ENCODE results near the gene PLD6.
"Not testable (repeated sequence)": the region's sequence is repeated elsewhere in the genome, so short reads cannot be mapped to it uniquely, and the experiment has no call there.

The PLD6 gene, protein sequence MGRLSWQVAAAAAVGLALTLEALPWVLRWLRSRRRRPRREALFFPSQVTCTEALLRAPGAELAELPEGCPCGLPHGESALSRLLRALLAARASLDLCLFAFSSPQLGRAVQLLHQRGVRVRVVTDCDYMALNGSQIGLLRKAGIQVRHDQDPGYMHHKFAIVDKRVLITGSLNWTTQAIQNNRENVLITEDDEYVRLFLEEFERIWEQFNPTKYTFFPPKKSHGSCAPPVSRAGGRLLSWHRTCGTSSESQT

DNA sequence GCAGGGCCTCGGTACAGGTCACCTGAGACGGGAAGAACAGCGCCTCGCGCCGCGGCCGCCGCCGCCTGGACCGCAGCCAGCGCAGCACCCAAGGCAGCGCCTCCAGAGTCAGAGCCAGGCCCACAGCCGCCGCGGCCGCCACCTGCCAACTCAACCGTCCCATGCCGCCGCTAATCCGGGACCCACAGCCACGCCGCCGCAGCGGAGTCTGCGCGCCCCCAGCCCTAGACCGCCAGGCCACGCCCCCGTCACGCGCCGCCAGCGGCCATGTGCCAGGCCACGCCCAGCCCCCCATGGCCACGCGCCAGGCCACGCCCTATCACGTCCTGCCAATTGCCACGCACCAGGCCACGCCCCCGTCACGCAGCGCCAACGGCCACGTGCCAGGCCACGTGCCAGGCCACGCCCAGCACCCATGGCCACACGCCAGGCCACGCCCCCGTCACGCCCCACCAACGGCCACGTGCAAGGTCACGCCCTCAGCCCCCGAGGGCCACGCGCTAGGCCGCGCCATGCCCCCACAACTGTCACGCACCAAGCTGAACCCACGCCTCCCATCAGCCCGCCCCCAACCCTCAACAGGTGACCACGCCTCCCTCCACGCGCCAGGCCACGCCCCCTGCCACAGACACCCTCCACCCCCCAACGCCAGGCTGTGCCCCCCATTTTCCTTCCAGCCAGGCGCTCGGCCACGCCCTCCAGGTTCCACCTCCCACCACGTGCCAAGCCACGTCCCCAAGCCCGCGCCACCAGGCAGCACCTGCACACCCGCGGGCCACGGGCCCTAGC is at the start of gene PLD6:
Gene PLD6 (minus strand): TSS at position 210 of the 789 bp plus-strand sequence. CDS start 47 bp downstream, at position 163.
- H3K27me3 ChIP-seq (ENCODE audit: low read depth, low read length) = no peaks in the 10 kb centered on the region
- H3K27ac ChIP-seq (ENCODE audit: low read length) = peak within 1 kb of the TSS; percentile 23
- H3K4me1 ChIP-seq (ENCODE audit: control insufficient read depth in 1 of 2, insufficient read depth in 2 of 2, low read length in 2 of 2) = peaks cover 12 to 49% of the 10 kb centered on the region in 2 donors
- H3K4me3 ChIP-seq (ENCODE audit: low read depth in 1 of 2, low read length in 2 of 2) = peak within 1 kb of the TSS; percentile 57 to 90
- H3K36me3 ChIP-seq (ENCODE audit: control insufficient read depth in 1 of 2, insufficient read depth in 2 of 2, low read length in 2 of 2) = peaks cover 0 to 8% of the 10 kb centered on the region in 2 donors
- H3K9me3 ChIP-seq (ENCODE audit: control insufficient read depth in 1 of 2, low read length in 2 of 2) = no peaks in the 10 kb centered on the region

DNA sequence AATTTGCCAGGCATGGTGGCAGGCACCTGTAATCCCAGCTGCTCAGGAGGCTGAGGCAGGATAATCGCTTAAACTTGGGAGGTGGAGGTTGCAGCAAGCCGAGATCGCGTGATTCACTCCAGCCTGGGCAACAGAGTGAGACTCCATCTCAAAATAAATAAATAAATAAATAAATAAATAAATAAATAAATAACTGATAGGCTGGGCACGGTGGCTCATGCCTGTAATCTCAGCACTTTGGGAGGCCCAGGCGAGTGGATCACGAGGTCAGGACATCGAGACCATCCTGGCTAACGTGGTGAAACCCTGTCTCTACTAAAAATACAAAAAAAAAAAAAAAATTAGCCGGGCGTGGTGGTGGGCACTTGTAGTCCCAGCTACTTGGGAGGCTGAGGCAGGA is 49.6 kb upstream of the PLD6 start:
- not testable (repeated sequence) for H3K9me3 ChIP-seq (ENCODE audit: control insufficient read depth in 1 of 2, low read length in 2 of 2); H3K4me1 ChIP-seq (ENCODE audit: control insufficient read depth in 1 of 2, insufficient read depth in 2 of 2, low read length in 2 of 2); H3K27ac ChIP-seq (ENCODE audit: low read length); H3K4me3 ChIP-seq (ENCODE audit: low read depth in 1 of 2, low read length in 2 of 2); H3K27me3 ChIP-seq (ENCODE audit: low read depth, low read length)
- H3K36me3 ChIP-seq (ENCODE audit: control insufficient read depth in 1 of 2, insufficient read depth in 2 of 2, low read length in 2 of 2) = peaks cover 47 to 78% of the 10 kb centered on the region in 2 donors

DNA sequence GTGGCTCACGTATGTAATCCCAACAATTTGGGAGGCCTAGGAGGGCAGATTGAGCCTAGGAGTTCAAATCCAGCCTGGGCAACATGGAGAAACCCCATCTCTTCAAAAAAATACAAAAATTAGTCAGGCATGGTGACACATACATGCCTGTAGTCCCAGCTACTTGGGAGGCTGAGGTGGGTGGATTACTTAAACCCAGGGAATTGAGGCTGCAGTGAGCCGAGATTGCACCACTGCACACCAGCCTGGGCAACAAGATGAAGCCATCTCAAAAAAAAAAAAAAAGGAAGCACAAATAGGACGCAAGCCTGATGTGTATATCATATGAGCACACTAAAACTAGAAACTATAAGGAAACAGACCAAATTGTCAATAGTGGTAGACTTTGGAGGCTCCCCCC is 47.9 kb upstream of the PLD6 start:
- H3K4me3 ChIP-seq (ENCODE audit: low read depth in 1 of 2, low read length in 2 of 2) = no peak overlapping the region
- no peaks in the 10 kb centered on the region for H3K9me3 ChIP-seq (ENCODE audit: control insufficient read depth in 1 of 2, low read length in 2 of 2)
- H3K27ac ChIP-seq (ENCODE audit: low read length) = no peak overlapping the region
- H3K27me3 ChIP-seq (ENCODE audit: low read depth, low read length) = no peaks in the 10 kb centered on the region
- H3K4me1 ChIP-seq (ENCODE audit: control insufficient read depth in 1 of 2, insufficient read depth in 2 of 2, low read length in 2 of 2) = no peaks in the 10 kb centered on the region
- H3K36me3 ChIP-seq (ENCODE audit: control insufficient read depth in 1 of 2, insufficient read depth in 2 of 2, low read length in 2 of 2) = peaks cover 34 to 64% of the 10 kb centered on the region in 2 donors

DNA sequence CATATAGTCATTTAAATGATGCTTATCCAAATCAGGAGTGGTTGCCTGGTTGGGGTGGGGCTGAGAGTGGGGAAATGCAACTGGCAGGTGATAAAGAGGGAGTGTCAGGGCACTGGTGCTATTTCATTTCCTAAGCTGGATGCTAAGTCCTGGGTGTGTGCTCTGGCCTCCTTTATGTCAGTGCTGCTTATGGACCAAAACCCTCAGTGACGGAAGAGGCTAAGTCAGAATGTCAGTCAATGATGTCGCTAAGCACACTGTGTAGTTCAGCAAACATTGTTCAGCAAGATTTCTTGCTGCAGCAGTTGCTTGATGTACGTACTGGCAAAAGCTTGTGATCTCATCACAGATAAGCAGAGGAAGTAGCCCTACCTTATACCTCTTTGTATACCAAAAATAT is 47.3 kb upstream of the PLD6 start:
- H3K4me3 ChIP-seq (ENCODE audit: low read depth in 1 of 2, low read length in 2 of 2) = no peak overlapping the region
- H3K4me1 ChIP-seq (ENCODE audit: control insufficient read depth in 1 of 2, insufficient read depth in 2 of 2, low read length in 2 of 2) = no peaks in the 10 kb centered on the region
- H3K27ac ChIP-seq (ENCODE audit: low read length) = no peak overlapping the region
- no peaks in the 10 kb centered on the region for H3K27me3 ChIP-seq (ENCODE audit: low read depth, low read length)
- peaks cover 33 to 64% of the 10 kb centered on the region in 2 donors for H3K36me3 ChIP-seq (ENCODE audit: control insufficient read depth in 1 of 2, insufficient read depth in 2 of 2, low read length in 2 of 2)
- H3K9me3 ChIP-seq (ENCODE audit: control insufficient read depth in 1 of 2, low read length in 2 of 2) = no peaks in the 10 kb centered on the region

DNA sequence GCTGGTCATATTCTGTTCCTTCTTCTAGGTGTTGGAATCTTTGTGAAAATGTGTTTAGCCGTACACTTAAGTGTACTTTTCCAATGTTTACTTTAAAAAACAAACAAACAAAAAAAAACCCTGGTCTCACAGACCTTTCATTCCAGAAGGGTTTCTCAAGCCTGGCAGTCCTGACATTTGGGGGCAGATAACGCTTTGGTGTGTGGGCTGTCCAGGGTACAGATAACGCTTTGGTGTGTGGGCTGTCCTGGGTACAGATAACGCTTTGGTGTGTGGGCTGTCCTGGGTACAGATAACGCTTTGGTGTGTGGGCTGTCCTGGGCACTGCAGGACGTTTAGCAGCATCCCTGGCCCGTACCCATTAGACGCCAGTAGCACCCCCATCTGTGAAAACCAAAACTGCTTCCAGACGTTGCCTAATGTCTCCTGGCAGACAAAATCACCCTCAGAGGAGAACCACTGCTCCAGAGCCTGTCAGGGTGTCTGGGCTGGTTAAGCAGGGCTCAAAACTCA is 46.1 kb upstream of the PLD6 start:
- Histone ChIP-seq H3K4me3 (ENCODE audit: low read depth in 1 of 2, low read length in 2 of 2) (no peak overlapping the region), H3K9me3 (ENCODE audit: control insufficient read depth in 1 of 2, low read length in 2 of 2) (no peaks in the 10 kb centered on the region), H3K27ac (ENCODE audit: low read length) (no peak overlapping the region), H3K4me1 (ENCODE audit: control insufficient read depth in 1 of 2, insufficient read depth in 2 of 2, low read length in 2 of 2) (no peaks in the 10 kb centered on the region), H3K36me3 (ENCODE audit: control insufficient read depth in 1 of 2, insufficient read depth in 2 of 2, low read length in 2 of 2) (peaks cover 37 to 64% of the 10 kb centered on the region in 2 donors), H3K27me3 (ENCODE audit: low read depth, low read length) (no peaks in the 10 kb centered on the region)

DNA sequence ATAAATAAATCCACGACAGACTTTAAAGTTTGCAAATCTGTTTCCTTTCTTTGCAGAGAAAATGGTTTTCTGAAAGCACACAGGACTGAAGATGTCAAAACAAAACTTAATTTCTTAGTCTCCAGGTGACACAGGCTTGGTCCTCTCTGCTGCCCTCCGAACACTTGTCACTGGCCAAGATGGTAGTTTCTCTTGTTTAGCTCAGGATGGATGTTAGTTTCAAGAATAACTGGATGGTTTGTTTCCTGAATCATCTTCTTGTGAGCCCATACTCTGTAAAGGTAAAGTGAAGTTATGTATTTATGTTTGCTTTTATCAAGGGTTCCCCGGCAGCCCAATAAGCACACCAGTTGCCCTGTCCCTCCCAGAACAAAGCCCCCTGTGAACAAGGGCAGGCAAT is 40.7 kb upstream of the PLD6 start:
- Histone ChIP-seq H3K4me1 (ENCODE audit: control insufficient read depth in 1 of 2, insufficient read depth in 2 of 2, low read length in 2 of 2) (no peaks in the 10 kb centered on the region), H3K4me3 (ENCODE audit: low read depth in 1 of 2, low read length in 2 of 2) (no peak overlapping the region), H3K27me3 (ENCODE audit: low read depth, low read length) (no peaks in the 10 kb centered on the region), H3K36me3 (ENCODE audit: control insufficient read depth in 1 of 2, insufficient read depth in 2 of 2, low read length in 2 of 2) (peaks cover 26 to 40% of the 10 kb centered on the region in 2 donors), H3K9me3 (ENCODE audit: control insufficient read depth in 1 of 2, low read length in 2 of 2) (no peaks in the 10 kb centered on the region), H3K27ac (ENCODE audit: low read length) (no peak overlapping the region)

DNA sequence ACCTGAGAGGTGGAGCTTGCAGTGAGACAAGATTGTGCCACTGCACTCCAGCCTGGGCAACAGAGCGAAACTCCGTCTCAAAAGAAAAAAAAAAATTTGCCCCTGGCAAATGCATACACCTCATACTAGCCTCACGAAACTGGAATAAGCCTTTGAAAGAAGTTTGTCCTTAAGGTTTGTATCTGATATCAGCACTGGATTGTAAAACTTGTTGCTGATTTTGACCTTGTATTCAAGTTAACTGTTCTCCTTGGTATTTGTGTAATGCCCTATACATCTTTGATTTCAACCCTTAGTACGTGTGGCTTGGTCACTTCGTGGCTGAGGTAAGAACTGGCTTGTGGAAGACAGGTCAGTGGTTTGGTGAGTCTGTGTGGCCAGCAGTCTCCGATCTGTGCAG is 37.0 kb upstream of the PLD6 start:
- Histone ChIP-seq H3K27ac (ENCODE audit: low read length) (no peak overlapping the region), H3K4me1 (ENCODE audit: control insufficient read depth in 1 of 2, insufficient read depth in 2 of 2, low read length in 2 of 2) (no peaks in the 10 kb centered on the region), H3K9me3 (ENCODE audit: control insufficient read depth in 1 of 2, low read length in 2 of 2) (no peaks in the 10 kb centered on the region), H3K4me3 (ENCODE audit: low read depth in 1 of 2, low read length in 2 of 2) (no peak overlapping the region), H3K36me3 (ENCODE audit: control insufficient read depth in 1 of 2, insufficient read depth in 2 of 2, low read length in 2 of 2) (peaks cover 21 to 25% of the 10 kb centered on the region in 2 donors), H3K27me3 (ENCODE audit: low read depth, low read length) (no peaks in the 10 kb centered on the region)

DNA sequence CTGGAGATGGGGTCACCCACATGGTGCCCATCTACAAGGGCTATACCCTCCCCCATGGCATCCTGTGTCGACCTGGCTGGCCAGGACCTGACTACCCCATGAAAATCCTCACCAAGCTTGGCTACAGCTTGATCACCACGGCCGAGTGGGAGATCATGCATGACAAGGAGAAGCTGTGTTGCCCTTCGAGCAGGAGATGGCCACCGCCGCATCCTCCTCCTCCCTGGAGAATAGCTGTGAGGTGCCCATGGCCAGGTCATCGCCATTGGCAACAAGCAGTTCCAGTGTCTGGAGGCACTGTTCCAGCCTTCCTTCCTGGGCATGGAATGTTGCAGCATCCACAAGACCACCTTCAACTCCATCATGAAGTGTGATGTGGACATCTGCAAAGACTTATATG is 36.1 kb upstream of the PLD6 start:
- Histone ChIP-seq H3K4me1 (ENCODE audit: control insufficient read depth in 1 of 2, insufficient read depth in 2 of 2, low read length in 2 of 2) (no peaks in the 10 kb centered on the region), H3K36me3 (ENCODE audit: control insufficient read depth in 1 of 2, insufficient read depth in 2 of 2, low read length in 2 of 2) (peaks cover 11 to 18% of the 10 kb centered on the region in 2 donors), H3K9me3 (ENCODE audit: control insufficient read depth in 1 of 2, low read length in 2 of 2) (no peaks in the 10 kb centered on the region), H3K4me3 (ENCODE audit: low read depth in 1 of 2, low read length in 2 of 2) (no peak overlapping the region), H3K27ac (ENCODE audit: low read length) (no peak overlapping the region), H3K27me3 (ENCODE audit: low read depth, low read length) (no peaks in the 10 kb centered on the region)

DNA sequence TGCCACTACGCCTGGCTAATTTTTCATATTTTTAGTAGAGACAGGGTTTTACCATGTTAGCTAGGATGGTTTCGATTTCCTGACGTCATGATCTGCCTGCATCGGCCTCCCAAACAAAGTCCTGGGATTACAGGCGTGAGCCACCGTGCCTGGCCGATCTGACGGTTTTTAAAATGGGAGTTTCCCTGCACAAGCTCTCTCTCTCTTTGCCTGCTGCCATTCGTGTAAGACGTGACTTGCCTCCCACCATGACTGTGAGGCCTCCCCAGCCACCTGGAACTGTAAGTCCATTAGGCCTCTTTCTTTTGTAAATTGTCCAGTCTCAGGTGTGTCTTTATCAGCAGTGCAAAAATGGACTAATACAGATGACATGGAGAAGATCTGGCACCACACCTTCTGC is 35.5 kb upstream of the PLD6 start:
- Histone ChIP-seq H3K36me3 (ENCODE audit: control insufficient read depth in 1 of 2, insufficient read depth in 2 of 2, low read length in 2 of 2) (peaks cover 5 to 18% of the 10 kb centered on the region in 2 donors), H3K4me1 (ENCODE audit: control insufficient read depth in 1 of 2, insufficient read depth in 2 of 2, low read length in 2 of 2) (no peaks in the 10 kb centered on the region), H3K27ac (ENCODE audit: low read length) (no peak overlapping the region), H3K9me3 (ENCODE audit: control insufficient read depth in 1 of 2, low read length in 2 of 2) (no peaks in the 10 kb centered on the region), H3K4me3 (ENCODE audit: low read depth in 1 of 2, low read length in 2 of 2) (no peak overlapping the region), H3K27me3 (ENCODE audit: low read depth, low read length) (no peaks in the 10 kb centered on the region)

DNA sequence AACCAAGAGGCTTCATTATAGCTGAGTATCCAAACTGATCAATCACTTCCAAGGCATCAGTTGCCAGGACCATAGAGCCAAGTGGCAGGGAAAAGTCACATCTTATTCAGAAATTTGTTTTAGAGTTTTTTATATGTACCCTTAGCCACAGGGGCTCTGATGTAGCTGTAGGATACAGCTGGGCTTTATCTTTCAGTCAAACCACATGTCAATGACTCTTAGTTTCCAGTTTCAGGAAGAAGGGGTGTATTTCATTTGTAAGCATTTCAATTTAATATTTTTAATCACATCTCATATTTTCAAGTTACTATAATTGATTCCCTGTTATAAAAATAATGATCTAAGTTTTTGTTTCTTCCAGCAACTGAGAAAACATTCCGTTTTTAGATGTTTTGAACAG is 33.7 kb upstream of the PLD6 start:
- H3K27ac ChIP-seq (ENCODE audit: low read length) = no peak overlapping the region
- H3K4me1 ChIP-seq (ENCODE audit: control insufficient read depth in 1 of 2, insufficient read depth in 2 of 2, low read length in 2 of 2) = peaks cover 6 to 16% of the 10 kb centered on the region in 2 donors
- H3K4me3 ChIP-seq (ENCODE audit: low read depth in 1 of 2, low read length in 2 of 2) = no peak overlapping the region
- H3K9me3 ChIP-seq (ENCODE audit: control insufficient read depth in 1 of 2, low read length in 2 of 2) = no peaks in the 10 kb centered on the region
- H3K27me3 ChIP-seq (ENCODE audit: low read depth, low read length) = no peaks in the 10 kb centered on the region
- H3K36me3 ChIP-seq (ENCODE audit: control insufficient read depth in 1 of 2, insufficient read depth in 2 of 2, low read length in 2 of 2) = peaks cover 0 to 9% of the 10 kb centered on the region in 2 donors

DNA sequence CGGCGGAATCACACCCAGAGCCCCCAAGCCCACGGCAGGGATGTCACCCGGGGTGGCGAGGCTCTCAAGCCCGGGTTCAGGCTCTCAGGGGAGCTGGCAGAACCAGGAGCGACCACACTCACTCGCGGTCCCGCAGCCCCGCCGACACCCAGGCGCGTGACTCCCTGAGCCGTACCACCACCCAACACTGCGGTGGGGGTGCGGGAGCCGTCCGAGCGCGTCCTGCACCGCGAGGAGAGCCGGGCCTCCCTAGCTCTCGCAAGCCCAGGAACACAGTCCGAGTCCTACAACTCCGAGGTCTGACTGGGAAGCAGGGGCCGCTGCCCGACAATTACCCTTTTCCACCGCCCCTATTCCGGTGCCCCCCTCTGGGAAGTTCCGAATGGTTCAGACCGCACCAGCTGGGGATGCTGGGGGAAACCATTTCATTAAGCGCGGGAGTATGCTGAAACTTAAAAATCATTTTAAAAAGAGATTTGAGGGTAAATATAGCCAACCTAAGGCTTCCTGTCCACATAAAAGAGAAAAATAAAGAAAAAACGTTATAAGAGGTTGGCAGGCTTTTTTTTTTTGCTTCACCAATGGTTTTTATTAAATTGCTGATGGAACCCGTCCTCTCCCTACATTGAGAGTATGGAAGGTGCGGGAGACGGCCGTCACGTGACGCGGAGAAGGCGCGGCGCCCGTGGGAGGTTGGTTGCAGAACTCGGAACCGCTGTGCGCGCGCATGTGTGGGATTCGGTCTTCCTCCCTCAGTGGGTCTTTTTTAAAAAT is 31.1 kb upstream of the PLD6 start, which contains the start of gene FLCN:
Gene FLCN (minus strand): TSS at position 143 of the 774 bp plus-strand sequence. CDS start 9,031 bp downstream, outside the sequence.
- Histone ChIP-seq H3K27me3 (ENCODE audit: low read depth, low read length) (no peaks in the 10 kb centered on the region), H3K4me1 (ENCODE audit: control insufficient read depth in 1 of 2, insufficient read depth in 2 of 2, low read length in 2 of 2) (peaks cover 6 to 21% of the 10 kb centered on the region in 2 donors), H3K9me3 (ENCODE audit: control insufficient read depth in 1 of 2, low read length in 2 of 2) (no peaks in the 10 kb centered on the region), H3K4me3 (ENCODE audit: low read depth in 1 of 2, low read length in 2 of 2) (peak within 1 kb of the TSS; percentile 79 to 97), H3K36me3 (ENCODE audit: control insufficient read depth in 1 of 2, insufficient read depth in 2 of 2, low read length in 2 of 2) (peaks cover 0 to 17% of the 10 kb centered on the region in 2 donors), H3K27ac (ENCODE audit: low read length) (peak within 1 kb of the TSS; percentile 98)
